Measurements from ENCODE around the gene TOMM7. TPM values are rescaled to one million over a fixed set of nuclear protein-coding genes. Genes with fewer than 3 reads are reported as not detected.

Gene TOMM7
- total and polyA plus RNA-seq, 10 of the 15 experiments (the other 5 are each of a cell fraction or from before 2014, with no cell fraction given), result 151 to 1,497 (median 322) TPM

- H3K27ac ChIP-seq (ENCODE audit: control insufficient read depth, insufficient read depth), result no peak overlapping the region
- no peak for DNase-seq (ENCODE audit: low read depth, low spot score)
- no peaks in the 10 kb centered on the region for H4K20me1 ChIP-seq (ENCODE audit: control insufficient read depth, insufficient read depth)
- ATAC-seq, result no peak
- H2AFZ ChIP-seq (ENCODE audit: control insufficient read depth, low read depth, low read length), result no peak overlapping the region
- no TSS peak for BruUV-seq (replicated peaks)
- FAIRE-seq, result no peak
- POLR2A ChIA-PET, result no interaction called here
- RAD21 ChIA-PET (ENCODE audit: unreplicated experiment), result no interaction called here
- no peaks in the 10 kb centered on the region for H3K4me1 ChIP-seq (ENCODE audit: control insufficient read depth, insufficient read depth, low read length)
- no peaks in the 10 kb centered on the region for H3K27me3 ChIP-seq (replicated peaks in 1 of 2; ENCODE audit: control insufficient read depth in 2 of 2, insufficient read depth in 2 of 2, low read length in 1 of 2)
- no peaks in the 10 kb centered on the region for H3K36me3 ChIP-seq (ENCODE audit: control insufficient read depth in 2 of 2, insufficient read depth in 2 of 2, low read length in 1 of 2)
- no peaks in the 10 kb centered on the region for H3K9me3 ChIP-seq (replicated peaks; ENCODE audit: control insufficient read depth, insufficient read depth, low read length)
- H3K4me2 ChIP-seq (ENCODE audit: control insufficient read depth, insufficient read depth), result no peak overlapping the region
- in situ Hi-C loops (cut with MboI), result no loop called here
- no peak overlapping the region for H3K4me3 ChIP-seq
- no peaks in the 10 kb centered on the region for H3K79me2 ChIP-seq (ENCODE audit: control insufficient read depth, insufficient read depth, low read length)
- intact Hi-C loops (cut with micrococcal nuclease; ENCODE audit: unreplicated experiment), result no loop called here
- 26% methylated on average over 4 of the region's 4 CpGs for WGBS (ENCODE audit: insufficient coverage, insufficient replicate concordance, low lambda C conversion rate, missing lambda C conversion rate)
- CTCF ChIA-PET, result interaction anchor here (0.7 to 1.9 kb wide), 5 partner anchors 8 to 264 kb away, joined by 3 to 6 read pairs (median 4); no protein-coding TSS in a partner anchor
- no peak overlapping the region for H3K9ac ChIP-seq (ENCODE audit: control insufficient read depth, insufficient read depth, low read length)
- SMC1A ChIA-PET (ENCODE audit: uncharacterized antibody, unreplicated experiment), result no interaction called here
- no peak for TF ChIP-seq IKZF1 (conservative IDR thresholded peaks at IDR 0.05)
- TF ChIP-seq IRF4 (IDR thresholded peaks at IDR 0.05; ENCODE audit: low read depth, low read length), result no peak
- TF ChIP-seq IRF5 (IDR thresholded peaks at IDR 0.05; ENCODE audit: borderline replicate concordance), result no peak
- no peak for TF ChIP-seq RBBP5 (conservative IDR thresholded peaks at IDR 0.05)
- no peak for TF ChIP-seq RELA (IDR thresholded peaks at IDR 0.05; ENCODE audit: borderline replicate concordance, partially characterized antibody)
- no peak for TF ChIP-seq JUNB (IDR thresholded peaks at IDR 0.05)
- TF ChIP-seq NFYB (IDR thresholded peaks at IDR 0.05; ENCODE audit: insufficient read depth, low read depth, low read length), result no peak
- TF ChIP-seq E2F8 (IDR thresholded peaks at IDR 0.05; ENCODE audit: low read depth, partially characterized antibody), result no peak
- no peak for TF ChIP-seq YY1 (IDR thresholded peaks at IDR 0.05; ENCODE audit: low read depth, low read length)
- no peak for TF ChIP-seq SKIL (IDR thresholded peaks at IDR 0.05; ENCODE audit: low read depth, poor library complexity, severe bottlenecking)
- no peak for TF ChIP-seq HDAC6 (IDR thresholded peaks at IDR 0.05; ENCODE audit: unreplicated experiment)
These were observed 31.2 kb downstream of the TOMM7 start for GRCh38 chr7:22791204-22792158.
